GM06990 (cell line): Measurements from ENCODE around the gene MTTP.

Experiments
- DNase-seq: peaks from one replicate; pipeline ENCODE4 v3.0.0-alpha.2; 2011; ENCODE audit not compliant: insufficient read length; ENCODE audit errors: extremely low read depth
- H3K27me3 ChIP-seq: replicated peaks from 2 replicates; pipeline ENCODE4 v1.6.0; 2011; ENCODE audit warnings: low read length; ENCODE audit not compliant: control insufficient read depth, insufficient read depth
- H3K36me3 ChIP-seq: 2 replicates; pipeline ENCODE4 v1.5.1; 2011; ENCODE audit warnings: low read length; ENCODE audit not compliant: control insufficient read depth, insufficient read depth
- H3K4me3 ChIP-seq: replicated peaks from 2 replicates; pipeline ENCODE4 v1.5.1; 2011; ENCODE audit warnings: low read depth, mild to moderate bottlenecking, control low read depth, low read length
- CTCF ChIP-seq: IDR thresholded peaks from 2 replicates; pipeline ENCODE4 v1.5.1; 2011; ENCODE audit warnings: low read length, control low read depth, mild to moderate bottlenecking, inconsistent platforms; ENCODE audit not compliant: insufficient read depth, poor library complexity, severe bottlenecking

Gene MTTP

GRCh38 chr4:99614491-99614890, 39.9 kb downstream of the MTTP start:
- TF ChIP-seq CTCF = no peak
- no peak overlapping the region for H3K4me3 ChIP-seq
- H3K27me3 ChIP-seq = no peaks in the 10 kb centered on the region
- no peak for DNase-seq
- no peaks in the 10 kb centered on the region for H3K36me3 ChIP-seq

GRCh38 chr4:99615170-99615820, 40.7 kb downstream of the MTTP start:
- no peak for TF ChIP-seq CTCF
- Histone ChIP-seq H3K27me3 (no peaks in the 10 kb centered on the region), H3K4me3 (no peak overlapping the region), H3K36me3 (no peaks in the 10 kb centered on the region)
- DNase-seq = no peak

GRCh38 chr4:99617374-99617773, 42.8 kb downstream of the MTTP start:
- Histone ChIP-seq H3K36me3 (no peaks in the 10 kb centered on the region), H3K27me3 (no peaks in the 10 kb centered on the region), H3K4me3 (no peak overlapping the region)
- TF ChIP-seq CTCF = no peak
- no peak for DNase-seq

GRCh38 chr4:99622341-99622740, 47.7 kb downstream of the MTTP start:
- TF ChIP-seq CTCF = no peak
- DNase-seq = no peak
- no peaks in the 10 kb centered on the region for H3K36me3 ChIP-seq
- no peaks in the 10 kb centered on the region for H3K27me3 ChIP-seq
- H3K4me3 ChIP-seq = no peak overlapping the region

GRCh38 chr4:99624141-99624719, 49.6 kb downstream of the MTTP start:
- Histone ChIP-seq H3K36me3 (no peaks in the 10 kb centered on the region), H3K27me3 (no peaks in the 10 kb centered on the region), H3K4me3 (no peak overlapping the region)
- TF ChIP-seq CTCF = no peak
- DNase-seq = no peak

GRCh38 chr4:99625369-99625768, 50.7 kb downstream of the MTTP start:
- no peak overlapping the region for H3K4me3 ChIP-seq
- no peaks in the 10 kb centered on the region for H3K27me3 ChIP-seq
- no peak for DNase-seq
- no peaks in the 10 kb centered on the region for H3K36me3 ChIP-seq
- no peak for TF ChIP-seq CTCF
